Activated T-helper 17 cell treated with anti-CD3 and anti-CD28 coated beads, Interleukin-2, amount 50 U/mL, for 72 hours (primary cell): ENCODE measurements around the gene CCER1. TPM values are rescaled to one million over a fixed set of nuclear protein-coding genes. Genes with fewer than 3 reads are reported as not detected.
"Not testable (repeated sequence)": the region's sequence is repeated elsewhere in the genome, so short reads cannot be mapped to it uniquely, and the experiment has no call there.

Source experiments
- ATAC-seq: fragments of 150-1000 bp; cut with Tn5 transposase; replicated peaks from 2 replicates; pipeline ENCODE4 v1.10.0; 2021; ENCODE audit warnings: mild to moderate bottlenecking, moderate library complexity
- H3K27ac Mint-ChIP-seq: one replicate; pipeline ENCODE4 v1.8.0; 2022; ENCODE audit warnings: mixed read lengths
- H3K27me3 Mint-ChIP-seq: one replicate; pipeline ENCODE4 v1.8.0; 2022; ENCODE audit warnings: mixed read lengths
- H3K36me3 Mint-ChIP-seq: one replicate; pipeline ENCODE4 v1.8.0; 2022; ENCODE audit warnings: low read depth, mild to moderate bottlenecking, mixed read lengths
- H3K4me1 Mint-ChIP-seq: one replicate; pipeline ENCODE4 v1.8.0; 2022; ENCODE audit warnings: mixed read lengths
- H3K4me3 Mint-ChIP-seq: one replicate; pipeline ENCODE4 v1.8.0; 2022; ENCODE audit warnings: mild to moderate bottlenecking, mixed read lengths
- H3K9me3 Mint-ChIP-seq: one replicate; pipeline ENCODE4 v1.8.0; 2022; ENCODE audit warnings: mixed read lengths
- total RNA-seq, 2 donors: library from RNA; stranded (reverse); gene quantifications; one replicate each; pipeline ENCODE4 v1.2.3, GENCODE V29; 2022

CCER1 gene
- total RNA-seq = not detected

- ATAC-seq = no peak
- Mint-ChIP-seq H3K36me3 (no peaks in the 10 kb centered on the region), H3K4me1 (no peaks in the 10 kb centered on the region), H3K27ac (no peak within 1 kb of the TSS), H3K9me3 (no peaks in the 10 kb centered on the region), H3K27me3 (peaks cover 4% of the 10 kb centered on the region), H3K4me3 (no peak within 1 kb of the TSS)
Measured at GRCh38 chr12:90954921-90955320, at the start of gene CCER1. CCER1 (minus strand) TSS chr12:90955176; CDS start chr12:90954742, 434 bp downstream.

GRCh38 chr12:91003737-91004136 lies 48.8 kb upstream of the CCER1 start:
- Mint-ChIP-seq H3K36me3 (no peaks in the 10 kb centered on the region), H3K27me3 (peaks cover 4% of the 10 kb centered on the region), H3K4me1 (peaks cover 7% of the 10 kb centered on the region), H3K9me3 (no peaks in the 10 kb centered on the region), H3K4me3 (no peak overlapping the region), H3K27ac (no peak overlapping the region)
- ATAC-seq = no peak

- no peaks in the 10 kb centered on the region for H3K36me3 Mint-ChIP-seq
- no peak for ATAC-seq
- H3K27ac Mint-ChIP-seq = no peak overlapping the region
- H3K4me1 Mint-ChIP-seq = no peaks in the 10 kb centered on the region
- no peak overlapping the region for H3K4me3 Mint-ChIP-seq
- peaks cover 4% of the 10 kb centered on the region for H3K27me3 Mint-ChIP-seq
- no peaks in the 10 kb centered on the region for H3K9me3 Mint-ChIP-seq
Measured at GRCh38 chr12:91001306-91001705, 46.3 kb upstream of the CCER1 start.

- H3K4me3 Mint-ChIP-seq = no peak overlapping the region
- no peaks in the 10 kb centered on the region for H3K36me3 Mint-ChIP-seq
- peaks cover 4% of the 10 kb centered on the region for H3K27me3 Mint-ChIP-seq
- no peak for ATAC-seq
- no peaks in the 10 kb centered on the region for H3K4me1 Mint-ChIP-seq
- H3K9me3 Mint-ChIP-seq = no peaks in the 10 kb centered on the region
- H3K27ac Mint-ChIP-seq = no peak overlapping the region
Measured at GRCh38 chr12:90999966-91000365, 45.0 kb upstream of the CCER1 start.

- H3K4me1 Mint-ChIP-seq = no peaks in the 10 kb centered on the region
- no peaks in the 10 kb centered on the region for H3K9me3 Mint-ChIP-seq
- no peak overlapping the region for H3K27ac Mint-ChIP-seq
- no peak overlapping the region for H3K4me3 Mint-ChIP-seq
- H3K36me3 Mint-ChIP-seq = no peaks in the 10 kb centered on the region
- H3K27me3 Mint-ChIP-seq = peaks cover 4% of the 10 kb centered on the region
- no peak for ATAC-seq
Measured at GRCh38 chr12:90999527-90999926, 44.6 kb upstream of the CCER1 start.

- Mint-ChIP-seq H3K4me1 (no peaks in the 10 kb centered on the region), H3K27ac (no peak overlapping the region)
Measured at GRCh38 chr12:90995010-90995409, 40.0 kb upstream of the CCER1 start.

GRCh38 chr12:90991952-90992465 lies 37.0 kb upstream of the CCER1 start:
- Mint-ChIP-seq H3K27me3 (peaks cover 3% of the 10 kb centered on the region), H3K9me3 (no peaks in the 10 kb centered on the region), H3K36me3 (no peaks in the 10 kb centered on the region), H3K4me1 (no peaks in the 10 kb centered on the region), H3K27ac (no peak overlapping the region), H3K4me3 (no peak overlapping the region)
- no peak for ATAC-seq

More at GRCh38 chr12:90995010-90995409, 40.0 kb upstream of the CCER1 start:
- no peak overlapping the region for H3K4me3 Mint-ChIP-seq
- no peaks in the 10 kb centered on the region for H3K36me3 Mint-ChIP-seq
- H3K9me3 Mint-ChIP-seq = no peaks in the 10 kb centered on the region
- peaks cover 3% of the 10 kb centered on the region for H3K27me3 Mint-ChIP-seq
- ATAC-seq = no peak

GRCh38 chr12:90990611-90991010 lies 35.6 kb upstream of the CCER1 start:
- no peaks in the 10 kb centered on the region for H3K9me3 Mint-ChIP-seq
- no peaks in the 10 kb centered on the region for H3K36me3 Mint-ChIP-seq
- H3K4me3 Mint-ChIP-seq = no peak overlapping the region
- no peak for ATAC-seq
- peaks cover 3% of the 10 kb centered on the region for H3K27me3 Mint-ChIP-seq
- H3K27ac Mint-ChIP-seq = no peak overlapping the region
- no peaks in the 10 kb centered on the region for H3K4me1 Mint-ChIP-seq

GRCh38 chr12:90989686-90990111 lies 34.7 kb upstream of the CCER1 start:
- H3K27me3 Mint-ChIP-seq = peaks cover 3% of the 10 kb centered on the region
- no peak overlapping the region for H3K4me3 Mint-ChIP-seq
- H3K36me3 Mint-ChIP-seq = no peaks in the 10 kb centered on the region
- H3K27ac Mint-ChIP-seq = no peak overlapping the region
- no peaks in the 10 kb centered on the region for H3K4me1 Mint-ChIP-seq
- no peak for ATAC-seq
- no peaks in the 10 kb centered on the region for H3K9me3 Mint-ChIP-seq

- Mint-ChIP-seq H3K27ac (no peak overlapping the region), H3K4me1 (no peaks in the 10 kb centered on the region), H3K4me3 (no peak overlapping the region), H3K27me3 (peaks cover 8% of the 10 kb centered on the region), H3K9me3 (no peaks in the 10 kb centered on the region), H3K36me3 (no peaks in the 10 kb centered on the region)
- ATAC-seq = no peak
Measured at GRCh38 chr12:90987520-90987919, 32.5 kb upstream of the CCER1 start.

GRCh38 chr12:90987101-90987500 lies 32.1 kb upstream of the CCER1 start:
- no peak for ATAC-seq

GRCh38 chr12:90985331-90985730 lies 30.4 kb upstream of the CCER1 start:
- ATAC-seq, H3K4me3 Mint-ChIP-seq, H3K36me3 Mint-ChIP-seq, H3K9me3 Mint-ChIP-seq, H3K27me3 Mint-ChIP-seq, H3K27ac Mint-ChIP-seq, H3K4me1 Mint-ChIP-seq: not testable (repeated sequence)

More at GRCh38 chr12:90987101-90987500, 32.1 kb upstream of the CCER1 start:
- no peak overlapping the region for H3K4me3 Mint-ChIP-seq
- no peaks in the 10 kb centered on the region for H3K4me1 Mint-ChIP-seq
- no peaks in the 10 kb centered on the region for H3K9me3 Mint-ChIP-seq
- no peaks in the 10 kb centered on the region for H3K36me3 Mint-ChIP-seq
- peaks cover 10% of the 10 kb centered on the region for H3K27me3 Mint-ChIP-seq
- no peak overlapping the region for H3K27ac Mint-ChIP-seq

- Mint-ChIP-seq H3K9me3 (no peaks in the 10 kb centered on the region), H3K27me3 (peaks cover 7% of the 10 kb centered on the region), H3K4me1 (no peaks in the 10 kb centered on the region), H3K27ac (no peak overlapping the region), H3K36me3 (no peaks in the 10 kb centered on the region), H3K4me3 (no peak overlapping the region)
- ATAC-seq = no peak
Measured at GRCh38 chr12:90984114-90984513, 29.1 kb upstream of the CCER1 start.

GRCh38 chr12:90982170-90982569 lies 27.2 kb upstream of the CCER1 start:
- ATAC-seq = no peak
- Mint-ChIP-seq H3K36me3 (no peaks in the 10 kb centered on the region), H3K27me3 (peaks cover 7% of the 10 kb centered on the region), H3K27ac (no peak overlapping the region), H3K4me3 (no peak overlapping the region), H3K9me3 (no peaks in the 10 kb centered on the region), H3K4me1 (no peaks in the 10 kb centered on the region)

GRCh38 chr12:90979951-90980350 lies 25.0 kb upstream of the CCER1 start:
- Mint-ChIP-seq H3K4me3 (no peak overlapping the region), H3K27me3 (peaks cover 7% of the 10 kb centered on the region), H3K9me3 (no peaks in the 10 kb centered on the region), H3K27ac (no peak overlapping the region), H3K36me3 (no peaks in the 10 kb centered on the region), H3K4me1 (no peaks in the 10 kb centered on the region)
- ATAC-seq = no peak

GRCh38 chr12:90979019-90979418 lies 24.0 kb upstream of the CCER1 start:
- no peak for ATAC-seq
- no peak overlapping the region for H3K27ac Mint-ChIP-seq
- H3K4me1 Mint-ChIP-seq = no peaks in the 10 kb centered on the region
- peaks cover 5% of the 10 kb centered on the region for H3K27me3 Mint-ChIP-seq
- H3K4me3 Mint-ChIP-seq = no peak overlapping the region
- H3K9me3 Mint-ChIP-seq = no peaks in the 10 kb centered on the region
- no peaks in the 10 kb centered on the region for H3K36me3 Mint-ChIP-seq
